OCI-LY3 (cell line): Measurements from ENCODE around the gene GPR132.

Source experiments
- H2AFZ ChIP-seq: fragments of 200-600, 300-600 bp; shearing (Covaris generic); 2 replicates; pipeline ENCODE4 v1.6.0; 2014; ENCODE audit warnings: antibody characterized with exemption, low read depth, low read length
- H3K27ac ChIP-seq: fragments of 200-600, 300-600 bp; sonication (generic); 2 replicates; pipeline ENCODE4 v1.5.1; 2014; ENCODE audit warnings: mild to moderate bottlenecking, low read length, moderate library complexity, mixed read lengths
- H3K27me3 ChIP-seq: fragments of 200-600, 300-600 bp; sonication (generic); 2 replicates; pipeline ENCODE4 v1.6.1; 2014; ENCODE audit warnings: low read depth, low read length, mixed read lengths
- H3K36me3 ChIP-seq: fragments of 200-600, 300-600 bp; sonication (generic); replicated peaks from 2 replicates; pipeline ENCODE3; 2014; ENCODE audit warnings: low read depth, low read length, mixed read lengths
- H3K4me1 ChIP-seq: fragments of 300-600, 200-600 bp; sonication (generic); 2 replicates; pipeline ENCODE4 v1.6.1; 2014; ENCODE audit warnings: low read length, mixed read lengths
- H3K4me2 ChIP-seq: fragments of 200-600, 300-600 bp; sonication (generic); 2 replicates; pipeline ENCODE4 v1.6.1; 2014; ENCODE audit warnings: low read length, mixed read lengths
- H3K4me3 ChIP-seq: fragments of 300-600, 200-600 bp; sonication (generic); 2 replicates; pipeline ENCODE4 v1.5.1; 2014; ENCODE audit warnings: antibody characterized with exemption, mild to moderate bottlenecking, low read length, moderate library complexity
- H3K79me2 ChIP-seq: fragments of 300-600, 200-600 bp; shearing (Covaris generic); 2 replicates; pipeline ENCODE4 v1.6.1; 2014; ENCODE audit warnings: mild to moderate bottlenecking, low read length, mixed read lengths
- H3K9ac ChIP-seq: fragments of 300-600, 200-600 bp; shearing (Covaris generic); 2 replicates; pipeline ENCODE4 v1.6.0; 2014; ENCODE audit warnings: mild to moderate bottlenecking, low read length, moderate library complexity
- H3K9me3 ChIP-seq: fragments of 200-600, 300-600 bp; shearing (Covaris generic); 2 replicates; pipeline ENCODE4 v1.6.1; 2014; ENCODE audit warnings: low read length, mixed read lengths; ENCODE audit not compliant: insufficient read depth
- H4K20me1 ChIP-seq: fragments of 200-600, 300-600 bp; sonication (generic); 2 replicates; pipeline ENCODE4 v1.6.1; 2016; ENCODE audit warnings: low read length, mixed read lengths; ENCODE audit not compliant: insufficient read depth
- CTCF ChIP-seq: fragments of 200-600, 300-600 bp; sonication (generic); IDR thresholded peaks from 2 replicates; pipeline ENCODE4 v1.5.1; 2014; ENCODE audit warnings: antibody characterized with exemption, low read length, low read depth
- EZH2phosphoT487 ChIP-seq: fragments of 200-600 bp; shearing (Covaris generic); IDR thresholded peaks from 2 replicates; pipeline ENCODE4 v1.6.1; 2018; ENCODE audit warnings: antibody characterized with exemption, mixed run types, low read depth

Gene GPR132

GRCh38 chr14:105019861-105020814 lies 45.1 kb downstream of the GPR132 start:
- H3K9ac ChIP-seq = peak overlapping the region; percentile 97
- no peaks in the 10 kb centered on the region for H3K27me3 ChIP-seq
- H3K79me2 ChIP-seq = peaks cover 72% of the 10 kb centered on the region
- H3K36me3 ChIP-seq = peaks cover 40% of the 10 kb centered on the region
- H3K27ac ChIP-seq = peak overlapping the region; percentile 78
- peaks cover 51% of the 10 kb centered on the region for H4K20me1 ChIP-seq
- H3K4me3 ChIP-seq = peak overlapping the region; percentile 98
- H3K4me1 ChIP-seq = peaks cover 57% of the 10 kb centered on the region
- no peak overlapping the region for H2AFZ ChIP-seq
- no peak for TF ChIP-seq EZH2phosphoT487
- TF ChIP-seq CTCF = no peak; the same call in 1 of the 2 replicates
- no peaks in the 10 kb centered on the region for H3K9me3 ChIP-seq
- H3K4me2 ChIP-seq = peak overlapping the region; percentile 98

GRCh38 chr14:105018414-105018813 lies 46.8 kb downstream of the GPR132 start:
- peak overlapping the region; percentile 31 for H3K4me2 ChIP-seq

GRCh38 chr14:105015905-105016304 lies 49.3 kb downstream of the GPR132 start:
- H2AFZ ChIP-seq = no peak overlapping the region
- TF ChIP-seq EZH2phosphoT487 (no peak), CTCF (no peak)
- no peaks in the 10 kb centered on the region for H3K9me3 ChIP-seq
- H3K79me2 ChIP-seq = peaks cover 99% of the 10 kb centered on the region
- H3K4me3 ChIP-seq = no peak overlapping the region
- H4K20me1 ChIP-seq = peaks cover 93% of the 10 kb centered on the region
- H3K36me3 ChIP-seq = peaks cover 62% of the 10 kb centered on the region
- peaks cover 52% of the 10 kb centered on the region for H3K4me1 ChIP-seq
- H3K27ac ChIP-seq = peak overlapping the region; percentile 13; the same call in 1 of the 2 replicates
- no peak overlapping the region for H3K9ac ChIP-seq
- H3K4me2 ChIP-seq = peak overlapping the region; percentile 5; the same call in 1 of the 2 replicates
- no peaks in the 10 kb centered on the region for H3K27me3 ChIP-seq

More at GRCh38 chr14:105018414-105018813, 46.8 kb downstream of the GPR132 start:
- Histone ChIP-seq H3K4me1 (peaks cover 58% of the 10 kb centered on the region), H3K27me3 (no peaks in the 10 kb centered on the region), H4K20me1 (peaks cover 68% of the 10 kb centered on the region), H3K79me2 (peaks cover 89% of the 10 kb centered on the region), H3K9ac (no peak overlapping the region), H3K36me3 (peaks cover 43% of the 10 kb centered on the region), H3K9me3 (no peaks in the 10 kb centered on the region), H2AFZ (no peak overlapping the region), H3K27ac (no peak overlapping the region), H3K4me3 (no peak overlapping the region)
- TF ChIP-seq EZH2phosphoT487 (no peak), CTCF (no peak)

GRCh38 chr14:105015242-105015641 lies 50.0 kb downstream of the GPR132 start:
- Histone ChIP-seq H3K79me2 (peaks cover 100% of the 10 kb centered on the region), H3K36me3 (peaks cover 68% of the 10 kb centered on the region), H3K27ac (no peak overlapping the region), H3K27me3 (no peaks in the 10 kb centered on the region), H3K4me2 (0 out of 2 replicates have a peak overlapping the region, but pooled peaks have one; percentile 21), H2AFZ (no peak overlapping the region), H3K4me3 (no peak overlapping the region), H3K4me1 (peaks cover 52% of the 10 kb centered on the region), H4K20me1 (peaks cover 99% of the 10 kb centered on the region), H3K9me3 (no peaks in the 10 kb centered on the region), H3K9ac (no peak overlapping the region)
- TF ChIP-seq EZH2phosphoT487 (no peak), CTCF (no peak)
